Embryonic facial prominence (tissue), 1 donor: ENCODE results near the gene TMEM132D.

Experiments
- DNase-seq: peaks from one replicate; pipeline ENCODE4 v3.0.0-alpha.2; 2016; ENCODE audit errors: extremely low spot score

Gene TMEM132D

GRCh38 chr12:129873111-129873832 lies 30.6 kb downstream of the TMEM132D start:
- DNase-seq: no peak

GRCh38 chr12:129871991-129872972 lies 31.5 kb downstream of the TMEM132D start:
- no peak for DNase-seq

- no peak for DNase-seq
Observed at GRCh38 chr12:129870796-129871195, 33.0 kb downstream of the TMEM132D start.

DNA sequence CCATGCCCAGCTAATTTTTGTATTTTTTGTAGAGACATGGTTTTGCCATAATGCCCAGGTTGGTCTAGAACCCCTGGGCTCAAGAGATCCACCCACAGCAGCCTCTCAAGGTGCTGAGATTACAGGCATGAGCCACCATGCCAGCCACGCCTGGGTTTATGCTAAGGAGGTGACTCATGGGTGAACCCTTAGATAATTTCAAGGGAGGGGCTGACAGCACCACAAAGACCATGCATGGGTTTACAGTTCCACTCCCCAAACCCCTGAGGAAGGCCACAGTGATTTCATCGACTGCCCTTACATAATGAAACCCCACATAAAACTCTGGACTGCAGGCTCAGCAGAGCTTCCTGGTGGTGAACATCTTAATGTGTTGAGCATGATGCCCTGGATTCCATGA lies 33.7 kb downstream of the TMEM132D start:
- DNase-seq: no peak

DNA sequence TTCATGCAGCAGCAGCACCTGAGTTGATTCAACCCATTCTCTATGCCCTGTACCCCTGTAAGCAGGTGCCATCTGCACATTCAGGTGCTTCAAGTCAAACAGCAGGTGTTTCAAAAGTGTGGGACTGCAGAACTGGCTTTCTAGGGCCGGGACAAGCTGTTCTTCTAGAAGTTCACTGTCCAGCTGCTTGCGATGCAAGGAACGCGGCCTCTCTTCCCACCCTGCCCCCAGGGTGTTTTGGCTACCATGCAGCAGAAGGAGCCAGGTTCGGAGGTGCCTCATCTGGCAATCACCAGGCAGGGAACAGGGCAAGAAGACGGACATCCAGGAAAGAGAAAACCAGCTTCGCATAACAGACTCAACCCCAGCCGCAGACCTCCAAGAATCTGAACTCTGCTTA lies 35.2 kb downstream of the TMEM132D start:
- no peak for DNase-seq

- DNase-seq: no peak
Observed at GRCh38 chr12:129863938-129864337, 39.9 kb downstream of the TMEM132D start.

GRCh38 chr12:129862561-129863175 lies 41.2 kb downstream of the TMEM132D start:
- DNase-seq: no peak

- no peak for DNase-seq
Observed at GRCh38 chr12:129861951-129862350, 41.9 kb downstream of the TMEM132D start.

DNA sequence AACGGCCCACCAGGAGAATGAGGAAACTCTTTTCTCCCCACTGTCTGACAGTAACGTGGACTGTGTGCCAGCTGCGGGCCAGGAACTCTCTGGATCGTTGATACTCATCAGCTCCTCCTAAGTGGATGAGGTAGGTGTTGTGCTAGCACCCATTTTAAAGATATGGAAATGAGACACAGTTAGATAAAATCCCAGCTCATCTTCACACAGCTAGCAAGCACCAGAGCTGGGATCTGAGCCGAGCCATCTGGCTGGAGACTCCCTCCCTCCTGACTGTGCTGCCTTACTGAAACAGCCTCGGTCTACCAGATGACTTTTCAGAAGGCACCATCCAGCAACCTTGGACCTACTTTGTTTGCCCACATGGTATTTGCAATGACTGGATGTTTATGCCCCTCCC lies 49.2 kb downstream of the TMEM132D start:
- no peak for DNase-seq

- no peak for DNase-seq
Observed at GRCh38 chr12:129851296-129851695, 52.5 kb downstream of the TMEM132D start.

GRCh38 chr12:129848876-129849275 lies 54.9 kb downstream of the TMEM132D start:
- no peak for DNase-seq

GRCh38 chr12:129847063-129847462 lies 56.8 kb downstream of the TMEM132D start:
- no peak for DNase-seq

GRCh38 chr12:129844662-129845220 lies 59.1 kb downstream of the TMEM132D start:
- DNase-seq: no peak

DNA sequence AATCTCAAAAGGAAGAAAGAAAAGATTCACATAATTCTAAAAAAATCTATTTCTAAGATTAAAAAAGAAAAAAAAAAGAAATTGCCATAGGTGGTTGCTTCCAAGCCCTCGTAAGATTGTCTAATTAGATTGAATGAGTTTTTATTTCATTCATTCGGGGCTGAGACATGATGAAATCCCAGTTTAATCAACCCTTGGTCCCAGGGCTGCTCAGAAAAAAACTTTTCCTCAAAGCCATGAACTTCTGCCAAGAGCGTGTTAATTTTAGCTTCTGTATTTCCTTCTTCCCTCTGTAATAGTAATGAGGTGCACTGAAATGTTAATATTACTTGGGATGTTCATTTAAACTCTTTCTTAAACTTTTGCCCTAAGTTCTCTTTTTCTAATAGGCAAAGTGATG lies 62.6 kb downstream of the TMEM132D start:
- DNase-seq: no peak

DNA sequence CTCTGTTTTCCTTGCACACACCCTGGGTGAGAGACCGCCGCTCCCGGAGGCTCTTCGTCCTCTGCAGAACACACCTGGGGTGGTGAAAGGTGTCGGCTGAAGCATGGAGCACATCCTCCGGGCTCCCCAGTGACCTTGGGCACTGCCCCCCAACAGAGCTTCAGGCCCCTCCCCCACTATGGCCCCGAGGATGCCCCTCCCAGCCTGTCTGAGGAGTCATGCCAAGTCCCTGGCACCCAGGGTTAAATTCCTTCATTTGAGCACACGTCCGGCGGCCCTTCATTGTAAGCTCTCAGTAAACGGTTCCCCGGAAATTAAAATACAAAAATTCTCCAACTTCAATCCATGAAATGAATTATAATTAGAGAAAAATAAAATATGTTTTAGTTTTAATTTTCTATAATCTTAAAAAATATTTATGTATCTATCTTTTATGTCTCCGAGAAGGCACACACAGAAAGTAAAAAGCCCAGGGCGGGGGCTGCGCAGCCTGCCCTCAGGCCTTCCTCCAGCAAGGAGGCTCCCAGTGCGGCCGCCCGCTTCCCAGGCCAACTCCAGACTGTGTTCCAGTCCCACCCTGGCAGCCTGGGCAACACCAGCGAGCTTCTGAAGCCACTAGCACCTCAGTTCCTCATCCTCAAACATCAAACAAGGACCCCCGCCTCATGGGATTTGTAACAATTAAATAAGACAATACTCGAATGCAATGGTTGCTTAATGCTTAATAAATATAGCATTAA lies 63.5 kb downstream of the TMEM132D start:
- no peak for DNase-seq

DNA sequence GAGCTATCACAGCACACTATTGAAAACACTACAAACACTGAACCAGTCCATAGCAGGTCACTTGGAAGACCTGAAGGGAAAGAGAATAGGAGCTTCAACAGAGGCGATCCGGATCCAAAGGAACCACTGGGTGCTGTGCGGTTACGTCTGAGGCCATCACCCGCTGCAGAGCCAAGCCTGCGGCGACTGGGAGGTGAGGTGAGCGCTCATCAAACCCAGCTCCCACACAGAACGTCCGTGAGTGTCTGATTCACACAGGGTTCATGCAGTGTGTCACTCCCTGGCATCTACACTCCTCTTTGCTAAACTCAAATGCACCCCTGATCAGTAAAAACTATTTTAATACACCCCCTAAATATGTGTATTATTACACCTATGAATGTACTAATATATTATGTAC lies 64.1 kb downstream of the TMEM132D start:
- DNase-seq: no peak

GRCh38 chr12:129831294-129831693 lies 72.5 kb downstream of the TMEM132D start:
- no peak for DNase-seq

DNA sequence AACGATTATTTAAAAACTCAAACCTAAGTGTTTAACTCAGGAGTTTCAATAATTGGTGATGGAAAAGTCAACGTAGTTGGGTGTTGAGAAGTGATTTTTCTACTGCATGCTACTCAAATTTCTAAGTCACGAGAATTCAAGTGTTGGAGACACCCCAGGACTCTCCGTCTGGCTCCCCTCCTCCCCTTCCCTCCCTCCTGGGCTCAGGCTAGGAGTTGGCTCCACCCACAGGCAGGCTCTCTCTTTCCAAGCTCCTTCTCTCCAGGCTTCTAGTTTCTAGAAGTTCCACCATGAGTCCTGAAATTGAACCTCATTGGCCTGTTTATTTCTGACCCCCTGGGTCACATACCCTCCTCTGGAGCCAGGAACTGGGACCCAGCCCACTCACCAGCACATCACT lies 73.0 kb downstream of the TMEM132D start:
- DNase-seq: no peak

- no peak for DNase-seq
Observed at GRCh38 chr12:129827866-129828384, 75.9 kb downstream of the TMEM132D start.

GRCh38 chr12:129827102-129827865 lies 76.5 kb downstream of the TMEM132D start:
- no peak for DNase-seq
